ENCODE results near the gene IER5. TPM values are rescaled to one million over a fixed set of nuclear protein-coding genes. Genes with fewer than 3 reads are reported as not detected.

The IER5 gene
- total RNA-seq, 2 experiments from 2014 or later = 39.8 to 41.3 TPM

- intact Hi-C loops (cut with micrococcal nuclease) = no loop called here
- H3K36me3 Mint-ChIP-seq (ENCODE audit: low read depth) = no peaks in the 10 kb centered on the region
- peak overlapping the region; percentile 20 for H3K27ac Mint-ChIP-seq
- H3K27me3 Mint-ChIP-seq = peaks cover 10% of the 10 kb centered on the region
- POLR2A ChIA-PET = no interaction called here
- no peak for TF ChIP-seq CTCF (IDR thresholded peaks at IDR 0.05)
- H3K4me3 Mint-ChIP-seq = no peak overlapping the region
- CTCF ChIA-PET = interaction anchor here (1.3 kb wide), 1 partner anchor 23 kb away, joined by 3 read pairs; no protein-coding TSS in a partner anchor
- no peak for DNase-seq
- H3K4me1 Mint-ChIP-seq (ENCODE audit: low read depth) = peaks cover 42% of the 10 kb centered on the region
- no peak for ATAC-seq
- H3K9me3 Mint-ChIP-seq = no peaks in the 10 kb centered on the region
These were observed 41.5 kb downstream of the IER5 start for GRCh38 chr1:181129771-181130606.

- H3K4me1 Mint-ChIP-seq (ENCODE audit: low read depth) = peaks cover 54% of the 10 kb centered on the region
- ChIA-PET POLR2A (interaction anchor here (0.5 to 1.3 kb wide), 3 partner anchors 10 to 43 kb away, joined by 3 to 7 read pairs (median 4); no protein-coding TSS in a partner anchor), CTCF (interaction anchor here (1.0 kb wide), 1 partner anchor 26 kb away, joined by 3 read pairs; no protein-coding TSS in a partner anchor)
- H3K36me3 Mint-ChIP-seq (ENCODE audit: low read depth) = no peaks in the 10 kb centered on the region
- intact Hi-C loops (cut with micrococcal nuclease) = no loop called here
- peak; percentile 26 for DNase-seq
- no peak for ATAC-seq
- H3K27me3 Mint-ChIP-seq = peaks cover 10% of the 10 kb centered on the region
- H3K4me3 Mint-ChIP-seq = no peak overlapping the region
- H3K9me3 Mint-ChIP-seq = no peaks in the 10 kb centered on the region
- no peak for TF ChIP-seq CTCF (IDR thresholded peaks at IDR 0.05)
- H3K27ac Mint-ChIP-seq = peak overlapping the region; percentile 31
These were observed 42.9 kb downstream of the IER5 start for GRCh38 chr1:181131255-181131941.

- ChIA-PET POLR2A (interaction anchor here (0.9 to 1.7 kb wide), 4 partner anchors 9 to 44 kb away, joined by 3 to 15 read pairs (median 6); partner anchors contain the start of gene IER5), CTCF (interaction anchor here (0.7 to 2.2 kb wide), 5 partner anchors 8 to 44 kb away, joined by 3 to 5 read pairs (median 3); no protein-coding TSS in a partner anchor)
- Mint-ChIP-seq H3K27me3 (peaks cover 10% of the 10 kb centered on the region), H3K4me3 (no peak overlapping the region), H3K36me3 (ENCODE audit: low read depth) (no peaks in the 10 kb centered on the region), H3K9me3 (no peaks in the 10 kb centered on the region), H3K4me1 (ENCODE audit: low read depth) (peaks cover 60% of the 10 kb centered on the region), H3K27ac (no peak overlapping the region)
- DNase-seq = no peak
- no peak for TF ChIP-seq CTCF (IDR thresholded peaks at IDR 0.05)
- no peak for ATAC-seq
- intact Hi-C loops (cut with micrococcal nuclease) = no loop called here
These were observed 45.0 kb downstream of the IER5 start for GRCh38 chr1:181133441-181133951.

GRCh38 chr1:181133969-181134418 is 45.5 kb downstream of the IER5 start:
- Mint-ChIP-seq H3K4me1 (ENCODE audit: low read depth) (peaks cover 61% of the 10 kb centered on the region), H3K9me3 (no peaks in the 10 kb centered on the region), H3K36me3 (ENCODE audit: low read depth) (no peaks in the 10 kb centered on the region), H3K27me3 (peaks cover 7% of the 10 kb centered on the region), H3K4me3 (no peak overlapping the region), H3K27ac (no peak overlapping the region)
- TF ChIP-seq CTCF (IDR thresholded peaks at IDR 0.05) = no peak
- ATAC-seq = no peak
- no peak for DNase-seq
- ChIA-PET CTCF (interaction anchor here (1.0 to 2.3 kb wide), 5 partner anchors 10 to 96 kb away, joined by 4 to 10 read pairs (median 5); no protein-coding TSS in a partner anchor), POLR2A (interaction anchor here (0.7 to 2.7 kb wide), 11 partner anchors 10 to 112 kb away, joined by 3 to 18 read pairs (median 5); partner anchors contain the start of genes IER5 and STX6)
- intact Hi-C loops (cut with micrococcal nuclease) = loop anchor here (2.0 kb wide), 1 partner anchor 33 kb away; no protein-coding TSS in a partner anchor

Measured in activated CD8-positive, alpha-beta T cell treated with anti-CD3 and anti-CD28 coated beads for 36 hours (primary cell).